HepG2 (cell line): ENCODE measurements around the gene ZNF503. TPM values are rescaled to one million over a fixed set of nuclear protein-coding genes. Genes with fewer than 3 reads are reported as not detected.

Experiments
- GATA4 ChIP-seq: sonication (generic); IDR thresholded peaks from 2 replicates; pipeline ENCODE4 v1.6.1; 2016; ENCODE audit warnings: antibody characterized with exemption, low read depth, borderline replicate concordance
- GZF1 ChIP-seq: sonication (generic); formaldehyde crosslinking; IDR thresholded peaks from 2 replicates; pipeline ENCODE4 v1.5.1; 2020; ENCODE audit warnings: mild to moderate bottlenecking, missing genetic modification reagents
- JUN ChIP-seq: sonication (generic); formaldehyde crosslinking; IDR thresholded peaks from 2 replicates; pipeline ENCODE4 v1.4.0; 2020; ENCODE audit warnings: mild to moderate bottlenecking, missing genetic modification reagents
- KLF9 ChIP-seq: IDR thresholded peaks from 2 replicates; pipeline ENCODE4 v1.6.1; 2016; ENCODE audit warnings: low read depth
- MATR3 ChIP-seq: sonication (generic); formaldehyde crosslinking; IDR thresholded peaks from 2 replicates; pipeline ENCODE4 v1.4.0; 2020; ENCODE audit warnings: missing genetic modification reagents
- PAX8 ChIP-seq: sonication (generic); formaldehyde crosslinking; IDR thresholded peaks from 2 replicates; pipeline ENCODE4 v1.8.0; 2022; ENCODE audit warnings: mild to moderate bottlenecking, missing genetic modification reagents, borderline replicate concordance
- POLR2A ChIP-seq, 2 experiments: IDR thresholded peaks; 2 replicates each; pipeline ENCODE4 v1.6.1; 2011; ENCODE audit warnings: low read depth in 2 of 2, low read length in 2 of 2, mild to moderate bottlenecking in 1 of 2, moderate library complexity in 1 of 2; ENCODE audit not compliant: insufficient read depth in 1 of 2
- PRDM10 ChIP-seq: sonication (generic); formaldehyde crosslinking; IDR thresholded peaks from 2 replicates; pipeline ENCODE4 v1.4.0; 2020; ENCODE audit warnings: low read depth, missing genetic modification reagents
- PRPF4 ChIP-seq: fragments of 200-400 bp; formaldehyde crosslinking; IDR thresholded peaks from 2 replicates; pipeline ENCODE4 v1.6.1; 2016; ENCODE audit warnings: low read length, low read depth; ENCODE audit not compliant: poor library complexity, severe bottlenecking
- SAFB2 ChIP-seq: sonication (generic); formaldehyde crosslinking; IDR thresholded peaks from 2 replicates; pipeline ENCODE4 v1.5.1; 2020; ENCODE audit warnings: missing genetic modification reagents, low read depth, mild to moderate bottlenecking, borderline replicate concordance
- SMARCE1 ChIP-seq: fragments of 450-650 bp; IDR thresholded peaks from 2 replicates; pipeline ENCODE4 v1.6.1; 2017; ENCODE audit warnings: borderline replicate concordance
- SMYD3 ChIP-seq: sonication (generic); formaldehyde crosslinking; IDR thresholded peaks from 2 replicates; pipeline ENCODE4 v1.8.1; 2023; ENCODE audit warnings: mild to moderate bottlenecking, missing genetic modification reagents
- SUZ12 ChIP-seq: fragments of 150-350 bp; IDR thresholded peaks from 2 replicates; pipeline ENCODE4 v1.6.1; 2014; ENCODE audit warnings: low read depth, low read length
- ZBTB20 ChIP-seq: sonication (generic); formaldehyde crosslinking; IDR thresholded peaks from 2 replicates; pipeline ENCODE4 v1.8.1; 2023; ENCODE audit warnings: missing genetic modification reagents, low read depth, mild to moderate bottlenecking, borderline replicate concordance
- ZBTB7B ChIP-seq: sonication (generic); formaldehyde crosslinking; IDR thresholded peaks from 2 replicates; pipeline ENCODE4 v1.4.0; 2020; ENCODE audit warnings: missing genetic modification reagents
- ZNF10 ChIP-seq: sonication (generic); formaldehyde crosslinking; IDR thresholded peaks from 2 replicates; pipeline ENCODE4 v1.4.0; 2020; ENCODE audit warnings: mild to moderate bottlenecking, low read depth, missing genetic modification reagents, borderline replicate concordance
- ZNF282 ChIP-seq: fragments of 450-650 bp; IDR thresholded peaks from 2 replicates; pipeline ENCODE4 v1.6.1; 2018; ENCODE audit not compliant: partially characterized antibody
- ZNF563 ChIP-seq: sonication (generic); formaldehyde crosslinking; IDR thresholded peaks from 2 replicates; pipeline ENCODE4 v1.8.0; 2022; ENCODE audit warnings: mild to moderate bottlenecking, moderate library complexity, missing genetic modification reagents
- polyA plus RNA-seq, 8 experiments: library from polyadenylated mRNA; depleted of rRNA in 3 of 8; stranded (reverse) in 7 of 8; unstranded in 1 of 8; fragments of >200 nt; fragmentation: Illumina TruSeq in 4 of 8; extraction: Trizol in 4 of 8; gene quantifications; 2 replicates each; pipeline versions ENCODE4 v1.2.1 to v1.2.3, GENCODE V29; 2011 to 2016; ENCODE audit warnings: low read depth in 4 of 8, missing spikeins in 1 of 8, mixed read lengths in 1 of 8; ENCODE audit not compliant: insufficient read depth in 1 of 8
- total RNA-seq, 5 experiments: library from RNA; depleted of rRNA; stranded (reverse); fragments of >200 nt; fragmentation: Illumina TruSeq; extraction: Trizol; gene quantifications; 2 replicates each; pipeline ENCODE4 v1.2.3, GENCODE V29; 2016; ENCODE audit warnings: low read depth in 1 of 5
- TF ChIP-seq, protein P1 (sequence below): IDR thresholded peaks from 2 replicates; pipeline ENCODE4 v1.6.1; 2012; ENCODE audit warnings: inconsistent platforms
- TF ChIP-seq, protein P2 (sequence below): sonication (generic); formaldehyde crosslinking; IDR thresholded peaks from 2 replicates; pipeline ENCODE4 v1.4.0; 2020; ENCODE audit warnings: missing genetic modification reagents, borderline replicate concordance
- TF ChIP-seq, protein P3 (sequence below): sonication (generic); formaldehyde crosslinking; conservative IDR thresholded peaks from 2 replicates; pipeline ENCODE4 v1.8.0; 2022; ENCODE audit warnings: mild to moderate bottlenecking, moderate library complexity, missing genetic modification reagents

The ZNF503 gene
- total and polyA plus RNA-seq, 2 of the 13 experiments (the other 11 are each of a cell fraction or from before 2014, with no cell fraction given), result 2.7 to 8.3 TPM

DNA sequence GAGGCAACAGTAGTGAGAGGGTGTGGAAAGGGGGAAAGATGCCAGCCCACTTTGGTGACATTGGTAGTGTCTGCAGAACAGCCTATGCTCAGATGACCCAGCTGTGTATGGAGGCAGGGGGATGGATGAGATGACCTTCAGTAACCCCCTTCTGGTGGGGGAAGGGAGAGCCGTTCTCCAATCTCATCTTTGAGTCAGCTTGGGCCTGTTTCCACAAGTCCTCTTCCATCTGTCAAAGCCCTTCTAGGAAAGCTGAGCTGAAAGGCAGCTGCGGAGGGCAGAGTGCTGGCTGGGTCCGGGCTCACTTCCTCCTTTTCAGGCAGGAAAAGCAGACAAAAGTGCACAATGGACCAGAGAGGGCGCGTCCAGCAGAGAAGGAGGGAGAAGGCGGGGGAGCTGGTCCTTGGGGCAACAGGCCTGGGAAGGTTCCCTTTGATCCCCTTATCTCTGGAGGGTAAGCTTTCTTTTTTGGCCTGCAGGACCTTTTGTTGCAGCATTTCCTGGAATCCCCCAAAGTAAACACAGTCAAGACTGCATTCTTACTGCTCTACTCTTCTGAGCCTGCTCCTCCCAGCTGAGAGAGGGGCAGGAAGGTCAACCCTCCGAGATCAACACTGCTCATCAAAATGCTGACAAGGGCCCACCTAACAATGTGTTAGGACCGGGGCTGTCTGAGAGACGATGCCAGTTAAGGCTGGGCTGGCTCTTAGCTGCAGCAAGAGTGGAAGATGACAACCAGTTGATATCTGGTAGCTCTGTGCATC is 28.6 kb upstream of the ZNF503 start (continued):
- TF ChIP-seq PRDM10 (peak; percentile 55; the same call in 1 of the 2 replicates), JUN (CRISPR knock-in tag) (no peak; the same call in 1 of the 2 replicates), ZBTB20 (CRISPR knock-in tag) (no peak), SUZ12 (no peak), POLR2A (IDR thresholded peaks at IDR 0.05; ENCODE audit: insufficient read depth in 1 of 2, low read depth in 2 of 2, low read length in 2 of 2) (no peak; a peak in 1 of 4 replicates), ZNF563 (no peak), ZNF10 (CRISPR knock-in tag) (no peak), ZNF282 (no peak), GATA4 (peak; percentile 97), PRPF4 (no peak), SMYD3 (CRISPR knock-in tag) (no peak), SMARCE1 (no peak), MATR3 (CRISPR knock-in tag) (no peak), SAFB2 (CRISPR knock-in tag) (no peak), KLF9 (CRISPR knock-in tag) (no peak), ZBTB7B (CRISPR knock-in tag) (peak; percentile 99), PAX8 (CRISPR knock-in tag) (no peak), GZF1 (CRISPR knock-in tag) (peak; percentile 21; the same call in 1 of the 2 replicates)
- TF ChIP-seq, protein P1, sequence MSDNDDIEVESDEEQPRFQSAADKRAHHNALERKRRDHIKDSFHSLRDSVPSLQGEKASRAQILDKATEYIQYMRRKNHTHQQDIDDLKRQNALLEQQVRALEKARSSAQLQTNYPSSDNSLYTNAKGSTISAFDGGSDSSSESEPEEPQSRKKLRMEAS, result peak; percentile 71
- TF ChIP-seq, protein P2, sequence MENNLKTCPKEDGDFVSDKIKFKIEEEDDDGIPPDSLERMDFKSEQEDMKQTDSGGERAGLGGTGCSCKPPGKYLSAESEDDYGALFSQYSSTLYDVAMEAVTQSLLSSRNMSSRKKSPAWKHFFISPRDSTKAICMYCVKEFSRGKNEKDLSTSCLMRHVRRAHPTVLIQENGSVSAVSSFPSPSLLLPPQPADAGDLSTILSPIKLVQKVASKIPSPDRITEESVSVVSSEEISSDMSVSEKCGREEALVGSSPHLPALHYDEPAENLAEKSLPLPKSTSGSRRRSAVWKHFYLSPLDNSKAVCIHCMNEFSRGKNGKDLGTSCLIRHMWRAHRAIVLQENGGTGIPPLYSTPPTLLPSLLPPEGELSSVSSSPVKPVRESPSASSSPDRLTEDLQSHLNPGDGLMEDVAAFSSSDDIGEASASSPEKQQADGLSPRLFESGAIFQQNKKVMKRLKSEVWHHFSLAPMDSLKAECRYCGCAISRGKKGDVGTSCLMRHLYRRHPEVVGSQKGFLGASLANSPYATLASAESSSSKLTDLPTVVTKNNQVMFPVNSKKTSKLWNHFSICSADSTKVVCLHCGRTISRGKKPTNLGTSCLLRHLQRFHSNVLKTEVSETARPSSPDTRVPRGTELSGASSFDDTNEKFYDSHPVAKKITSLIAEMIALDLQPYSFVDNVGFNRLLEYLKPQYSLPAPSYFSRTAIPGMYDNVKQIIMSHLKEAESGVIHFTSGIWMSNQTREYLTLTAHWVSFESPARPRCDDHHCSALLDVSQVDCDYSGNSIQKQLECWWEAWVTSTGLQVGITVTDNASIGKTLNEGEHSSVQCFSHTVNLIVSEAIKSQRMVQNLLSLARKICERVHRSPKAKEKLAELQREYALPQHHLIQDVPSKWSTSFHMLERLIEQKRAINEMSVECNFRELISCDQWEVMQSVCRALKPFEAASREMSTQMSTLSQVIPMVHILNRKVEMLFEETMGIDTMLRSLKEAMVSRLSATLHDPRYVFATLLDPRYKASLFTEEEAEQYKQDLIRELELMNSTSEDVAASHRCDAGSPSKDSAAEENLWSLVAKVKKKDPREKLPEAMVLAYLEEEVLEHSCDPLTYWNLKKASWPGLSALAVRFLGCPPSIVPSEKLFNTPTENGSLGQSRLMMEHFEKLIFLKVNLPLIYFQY (CRISPR knock-in tag), result no peak
- TF ChIP-seq, protein P3, sequence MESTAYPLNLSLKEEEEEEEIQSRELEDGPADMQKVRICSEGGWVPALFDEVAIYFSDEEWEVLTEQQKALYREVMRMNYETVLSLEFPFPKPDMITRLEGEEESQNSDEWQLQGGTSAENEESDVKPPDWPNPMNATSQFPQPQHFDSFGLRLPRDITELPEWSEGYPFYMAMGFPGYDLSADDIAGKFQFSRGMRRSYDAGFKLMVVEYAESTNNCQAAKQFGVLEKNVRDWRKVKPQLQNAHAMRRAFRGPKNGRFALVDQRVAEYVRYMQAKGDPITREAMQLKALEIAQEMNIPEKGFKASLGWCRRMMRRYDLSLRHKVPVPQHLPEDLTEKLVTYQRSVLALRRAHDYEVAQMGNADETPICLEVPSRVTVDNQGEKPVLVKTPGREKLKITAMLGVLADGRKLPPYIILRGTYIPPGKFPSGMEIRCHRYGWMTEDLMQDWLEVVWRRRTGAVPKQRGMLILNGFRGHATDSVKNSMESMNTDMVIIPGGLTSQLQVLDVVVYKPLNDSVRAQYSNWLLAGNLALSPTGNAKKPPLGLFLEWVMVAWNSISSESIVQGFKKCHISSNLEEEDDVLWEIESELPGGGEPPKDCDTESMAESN (CRISPR knock-in tag), result 0 out of 2 replicates have a peak, but pooled peaks have one; percentile 2
